ENCODE measurements around the gene ATP2B3. TPM values are rescaled to one million over a fixed set of nuclear protein-coding genes. Genes with fewer than 3 reads are reported as not detected.

ATP2B3 gene
- total RNA-seq, 2 donors from 2014 or later, result not detected

DNA sequence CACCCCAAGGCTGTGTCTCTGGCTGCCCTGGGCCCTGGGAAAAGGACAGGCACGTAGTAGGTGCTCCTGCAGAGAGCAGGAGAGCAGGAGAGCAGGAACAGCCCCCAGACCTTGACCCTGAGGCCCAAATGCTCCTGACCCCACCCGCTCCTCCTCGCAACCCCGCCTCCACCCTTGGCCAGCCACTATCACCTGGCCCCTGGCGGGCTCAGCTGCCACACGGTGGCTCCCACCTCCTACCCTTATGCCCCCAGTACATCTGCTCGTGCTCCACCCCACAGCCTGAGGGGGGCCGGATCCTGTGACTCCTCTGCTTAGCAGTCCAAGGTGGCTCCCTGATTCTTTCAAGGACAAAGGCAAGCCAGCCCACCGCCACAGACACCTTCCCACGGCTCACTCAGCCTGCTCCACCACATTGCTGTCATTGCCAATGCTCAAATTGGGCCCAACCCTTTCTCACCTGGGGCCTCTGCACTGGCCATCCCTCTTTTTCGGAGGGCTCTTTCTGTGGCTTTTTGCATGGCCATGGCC, 41.6 kb upstream of the ATP2B3 start:
- WGBS, 2 donors, result 83 to 98% methylated on average over 7 to 9 of the region's 11 CpGs
- ATAC-seq, result no peak
- no peak for DNase-seq
- H3K27ac ChIP-seq, result no peak overlapping the region
- no peaks in the 10 kb centered on the region for H3K36me3 ChIP-seq (replicated peaks in 1 of 2; ENCODE audit: insufficient read depth in 1 of 2, low read depth in 2 of 2)
- intact Hi-C loops (cut with DNase I), result no loop called here
- H3K9me3 ChIP-seq, result no peaks in the 10 kb centered on the region
- H3K4me3 ChIP-seq, result no peak overlapping the region
- TF ChIP-seq, protein P1, sequence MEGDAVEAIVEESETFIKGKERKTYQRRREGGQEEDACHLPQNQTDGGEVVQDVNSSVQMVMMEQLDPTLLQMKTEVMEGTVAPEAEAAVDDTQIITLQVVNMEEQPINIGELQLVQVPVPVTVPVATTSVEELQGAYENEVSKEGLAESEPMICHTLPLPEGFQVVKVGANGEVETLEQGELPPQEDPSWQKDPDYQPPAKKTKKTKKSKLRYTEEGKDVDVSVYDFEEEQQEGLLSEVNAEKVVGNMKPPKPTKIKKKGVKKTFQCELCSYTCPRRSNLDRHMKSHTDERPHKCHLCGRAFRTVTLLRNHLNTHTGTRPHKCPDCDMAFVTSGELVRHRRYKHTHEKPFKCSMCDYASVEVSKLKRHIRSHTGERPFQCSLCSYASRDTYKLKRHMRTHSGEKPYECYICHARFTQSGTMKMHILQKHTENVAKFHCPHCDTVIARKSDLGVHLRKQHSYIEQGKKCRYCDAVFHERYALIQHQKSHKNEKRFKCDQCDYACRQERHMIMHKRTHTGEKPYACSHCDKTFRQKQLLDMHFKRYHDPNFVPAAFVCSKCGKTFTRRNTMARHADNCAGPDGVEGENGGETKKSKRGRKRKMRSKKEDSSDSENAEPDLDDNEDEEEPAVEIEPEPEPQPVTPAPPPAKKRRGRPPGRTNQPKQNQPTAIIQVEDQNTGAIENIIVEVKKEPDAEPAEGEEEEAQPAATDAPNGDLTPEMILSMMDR (IDR thresholded peaks at IDR 0.05), result no peak
- TF ChIP-seq POLR2A (IDR thresholded peaks at IDR 0.05), result no peak
- H3K27me3 ChIP-seq, result no peaks in the 10 kb centered on the region
- peaks cover 4% of the 10 kb centered on the region for H3K4me1 ChIP-seq

DNA sequence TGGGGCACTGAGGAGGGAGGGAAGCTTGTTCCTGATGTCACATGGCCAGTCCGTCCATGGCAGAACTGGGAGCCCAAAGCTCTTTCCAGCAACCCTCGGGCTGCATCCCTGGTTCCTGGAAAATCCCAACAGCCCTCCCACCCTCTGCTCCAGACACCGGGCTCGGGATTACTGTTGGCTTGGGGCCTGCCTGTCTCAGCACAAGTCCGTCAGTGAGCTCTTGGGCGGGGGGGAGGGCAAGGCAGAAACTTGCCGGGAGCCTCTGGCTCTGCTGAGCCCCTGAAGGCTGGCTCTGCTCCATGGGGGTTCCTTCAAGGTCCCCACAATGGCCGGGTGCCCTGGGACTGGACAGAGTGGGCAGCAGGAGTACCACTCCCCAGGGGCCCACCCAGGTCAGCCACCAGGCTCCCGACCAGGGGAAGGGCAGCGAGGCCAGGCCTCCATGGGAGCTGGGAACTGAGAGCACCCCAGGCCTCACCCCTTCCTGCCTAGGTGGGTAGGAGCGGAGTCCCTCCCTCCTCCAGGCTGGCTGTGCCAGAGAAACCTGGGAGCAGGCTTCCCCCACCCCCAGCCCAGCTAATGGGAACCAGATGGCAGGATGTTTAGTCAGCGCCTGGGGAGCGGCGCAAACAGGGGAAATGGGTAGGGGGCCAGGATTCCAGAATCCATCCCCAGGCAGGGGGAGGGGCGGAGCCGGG, 40.6 kb upstream of the ATP2B3 start:
- intact Hi-C loops (cut with DNase I), result no loop called here
- Histone ChIP-seq H3K27me3 (no peaks in the 10 kb centered on the region), H3K4me3 (no peak overlapping the region), H3K27ac (no peak overlapping the region), H3K9me3 (no peaks in the 10 kb centered on the region), H3K36me3 (replicated peaks in 1 of 2; ENCODE audit: insufficient read depth in 1 of 2, low read depth in 2 of 2) (no peaks in the 10 kb centered on the region), H3K4me1 (peaks cover 4% of the 10 kb centered on the region)
- ATAC-seq (no peak), DNase-seq (no peak)
- TF ChIP-seq POLR2A (IDR thresholded peaks at IDR 0.05), result no peak
- TF ChIP-seq, protein P1 (IDR thresholded peaks at IDR 0.05), result no peak
- whole genome bisulfite sequencing, 2 donors, result 80 to 84% methylated on average over 2 to 4 of the region's 16 CpGs

DNA sequence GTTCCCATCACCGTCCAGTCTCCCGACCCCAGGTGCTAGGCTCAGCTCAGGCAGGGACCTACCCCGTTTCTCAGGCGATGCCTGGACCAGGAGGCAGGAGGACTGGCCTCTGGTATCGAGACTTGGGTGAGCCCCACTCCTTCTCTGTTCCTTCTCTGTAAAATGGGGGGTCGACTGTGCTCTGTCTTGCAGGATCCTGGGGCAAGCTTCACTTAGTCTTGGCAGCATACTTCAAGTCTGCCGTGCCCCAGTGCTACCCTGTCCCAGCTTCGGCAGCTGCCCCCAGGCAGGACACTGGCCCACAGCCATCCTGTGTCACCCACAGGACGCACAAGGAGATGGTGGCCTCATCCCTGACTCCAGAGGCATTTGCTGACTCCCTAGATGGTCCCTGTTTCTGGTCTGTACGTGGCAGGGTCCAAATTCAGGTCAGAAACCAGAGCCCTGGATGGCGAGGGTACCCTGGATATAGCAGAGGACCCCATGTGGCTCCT, 40.0 kb upstream of the ATP2B3 start:
- H3K36me3 ChIP-seq (replicated peaks in 1 of 2; ENCODE audit: insufficient read depth in 1 of 2, low read depth in 2 of 2), result no peaks in the 10 kb centered on the region
- TF ChIP-seq, protein P1 (IDR thresholded peaks at IDR 0.05), result no peak
- TF ChIP-seq POLR2A (IDR thresholded peaks at IDR 0.05), result no peak
- no peak overlapping the region for H3K27ac ChIP-seq
- H3K4me1 ChIP-seq, result peaks cover 4% of the 10 kb centered on the region
- no peak overlapping the region for H3K4me3 ChIP-seq
- intact Hi-C loops (cut with DNase I), result no loop called here
- H3K9me3 ChIP-seq, result no peaks in the 10 kb centered on the region
- H3K27me3 ChIP-seq, result no peaks in the 10 kb centered on the region
- ATAC-seq (no peak), DNase-seq (no peak)
- WGBS, 2 donors, result 67% methylated on average over 4 of the region's 11 CpGs; no CpG with 5 or more reads in 1 of the 2 donors

DNA sequence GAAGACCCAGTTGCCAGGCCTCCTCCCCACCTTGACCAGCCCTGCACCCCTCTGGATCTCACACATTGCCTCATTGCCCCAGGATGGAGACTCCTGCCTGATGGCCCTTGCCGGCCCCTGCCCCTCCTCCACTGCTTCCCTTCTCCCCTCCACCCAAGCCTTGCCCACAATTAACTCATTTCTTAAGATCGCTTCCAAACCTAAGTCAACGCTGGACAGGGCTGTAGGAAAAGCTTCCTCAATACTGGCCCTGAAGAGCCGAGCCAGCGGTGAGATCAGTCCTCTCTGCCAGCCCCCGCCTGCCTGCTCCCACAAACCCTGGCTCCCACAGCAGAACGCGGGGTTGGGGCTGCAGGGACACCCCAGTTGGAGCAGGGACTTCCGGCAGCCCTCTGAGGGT, 39.5 kb upstream of the ATP2B3 start:
- ATAC-seq (no peak), DNase-seq (no peak)
- H3K27ac ChIP-seq, result no peak overlapping the region

More for the DNA sequence above, 39.5 kb upstream of the ATP2B3 start:
- WGBS, 2 donors, result 81 to 96% methylated on average over 5 to 8 of the region's 9 CpGs
- intact Hi-C loops (cut with DNase I), result no loop called here
- Histone ChIP-seq H3K4me3 (no peak overlapping the region), H3K9me3 (no peaks in the 10 kb centered on the region), H3K27me3 (no peaks in the 10 kb centered on the region), H3K4me1 (peaks cover 4% of the 10 kb centered on the region), H3K36me3 (replicated peaks in 1 of 2; ENCODE audit: insufficient read depth in 1 of 2, low read depth in 2 of 2) (no peaks in the 10 kb centered on the region)
- TF ChIP-seq POLR2A (IDR thresholded peaks at IDR 0.05), result no peak
- TF ChIP-seq, protein P1 (IDR thresholded peaks at IDR 0.05), result no peak
